ENCODE data around the gene PAK5. TPM values are rescaled to one million over a fixed set of nuclear protein-coding genes. Genes with fewer than 3 reads are reported as not detected.

Gene PAK5
- total and polyA plus RNA-seq, 7 experiments from 2014 or later: not detected

DNA sequence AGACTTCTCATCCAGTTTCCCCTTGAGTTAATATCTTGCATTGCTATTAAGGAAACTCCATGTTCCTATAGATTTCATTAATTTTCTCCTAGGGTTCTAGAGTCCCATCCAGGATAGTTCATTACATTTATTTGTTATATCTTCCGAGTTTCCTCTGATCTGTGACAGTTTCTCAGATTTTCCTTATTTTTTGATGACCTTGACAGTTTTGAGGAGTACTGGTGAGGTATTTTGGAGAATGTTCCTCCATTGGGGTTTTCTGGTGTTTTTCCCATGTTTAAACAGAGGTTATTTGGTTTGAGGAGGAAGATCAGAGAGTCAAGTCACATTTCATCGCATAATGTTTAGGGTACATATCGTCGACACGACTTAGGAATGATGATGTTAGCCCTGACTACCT lies 256.7 kb downstream of the PAK5 start:
- POLR2A ChIA-PET: no interaction called here
- Mint-ChIP-seq H3K27ac (no peak overlapping the region), H3K4me1 (no peaks in the 10 kb centered on the region), H3K36me3 (no peaks in the 10 kb centered on the region), H3K9me3 (peaks cover 0 to 7% (median 0%) of the 10 kb centered on the region in 11 donors), H3K27me3 (peaks cover 0 to 10% (median 6%) of the 10 kb centered on the region in 5 donors), H3K4me3 (no peak overlapping the region)
- Histone ChIP-seq H3K4me3 (ENCODE audit: low read length) (no peak overlapping the region), H3K36me3 (ENCODE audit: control insufficient read depth in 2 of 3, insufficient read depth in 3 of 3, low read length in 3 of 3) (no peaks in the 10 kb centered on the region), H3K27me3 (ENCODE audit: control insufficient read depth in 2 of 2, insufficient read depth in 2 of 2, low read length in 2 of 2) (no peaks in the 10 kb centered on the region), H3K9me3 (ENCODE audit: control insufficient read depth in 2 of 3, low read length in 3 of 3) (no peaks in the 10 kb centered on the region), H3K4me1 (ENCODE audit: control insufficient read depth in 2 of 2, insufficient read depth in 2 of 2, low read length in 2 of 2) (no peaks in the 10 kb centered on the region), H3K27ac (ENCODE audit: low read depth, low read length) (no peak overlapping the region)
- ATAC-seq (no peak), DNase-seq (no peak)
- CTCF ChIA-PET: no interaction called here
- intact Hi-C loops (cut with micrococcal nuclease): no loop called here

DNA sequence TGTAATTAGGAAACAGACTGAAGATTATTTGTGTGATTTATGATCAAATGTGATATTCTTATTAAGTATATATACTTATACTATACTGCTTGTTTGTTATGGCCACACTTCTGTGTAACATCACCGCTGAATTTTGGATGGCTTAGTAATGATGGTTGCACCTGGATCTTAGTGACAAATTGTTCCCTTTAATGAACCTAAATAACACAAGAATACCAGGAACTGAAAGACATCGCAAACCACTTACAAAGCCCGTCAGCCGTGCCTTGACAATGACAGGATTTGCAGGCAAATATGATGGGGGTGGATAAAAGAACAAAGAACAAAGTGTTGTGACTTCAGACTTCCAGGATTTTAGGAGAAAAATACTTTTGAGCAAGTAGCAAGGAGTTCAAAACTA lies 257.4 kb downstream of the PAK5 start:
- DNase-seq (no peak), ATAC-seq (no peak)
- Histone ChIP-seq H3K36me3 (ENCODE audit: control insufficient read depth in 2 of 3, insufficient read depth in 3 of 3, low read length in 3 of 3) (no peaks in the 10 kb centered on the region), H3K4me3 (ENCODE audit: low read length) (no peak overlapping the region), H3K27me3 (ENCODE audit: control insufficient read depth in 2 of 2, insufficient read depth in 2 of 2, low read length in 2 of 2) (no peaks in the 10 kb centered on the region), H3K27ac (ENCODE audit: low read depth, low read length) (no peak overlapping the region), H3K4me1 (ENCODE audit: control insufficient read depth in 2 of 2, insufficient read depth in 2 of 2, low read length in 2 of 2) (no peaks in the 10 kb centered on the region), H3K9me3 (ENCODE audit: control insufficient read depth in 2 of 3, low read length in 3 of 3) (no peaks in the 10 kb centered on the region)
- intact Hi-C loops (cut with micrococcal nuclease): no loop called here
- no peak overlapping the region for H3K4me3 Mint-ChIP-seq
- ChIA-PET POLR2A (no interaction called here), CTCF (no interaction called here)
- H3K27ac Mint-ChIP-seq: no peak overlapping the region
- peaks cover 0 to 7% (median 0%) of the 10 kb centered on the region in 11 donors for H3K9me3 Mint-ChIP-seq
- H3K27me3 Mint-ChIP-seq: peaks cover 0 to 10% (median 6%) of the 10 kb centered on the region in 5 donors
- no peaks in the 10 kb centered on the region for H3K4me1 Mint-ChIP-seq
- no peaks in the 10 kb centered on the region for H3K36me3 Mint-ChIP-seq

DNA sequence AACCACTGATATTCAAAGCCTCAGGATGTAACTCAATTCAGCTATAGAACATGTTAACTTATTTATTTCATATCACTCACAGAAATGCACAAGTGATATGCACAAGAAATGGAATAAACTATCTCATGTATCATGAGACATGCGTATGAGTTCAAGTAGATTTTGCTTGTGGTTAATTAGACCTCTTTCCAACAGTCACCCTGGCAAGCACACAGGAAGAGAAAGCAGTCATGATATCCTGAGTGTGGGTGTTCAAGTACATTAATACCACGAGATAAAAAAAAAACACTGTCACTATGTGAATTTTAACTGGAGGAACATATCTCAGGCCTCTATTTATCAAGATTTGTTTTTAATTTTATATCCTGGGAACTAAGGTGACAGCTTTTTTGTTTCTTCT lies 260.3 kb downstream of the PAK5 start:
- Mint-ChIP-seq H3K4me3 (no peak overlapping the region), H3K27ac (no peak overlapping the region), H3K4me1 (no peaks in the 10 kb centered on the region), H3K27me3 (peaks cover 0 to 4% (median under 1%) of the 10 kb centered on the region in 5 donors), H3K36me3 (no peaks in the 10 kb centered on the region), H3K9me3 (peaks cover 0 to 5% (median 0%) of the 10 kb centered on the region in 11 donors)
- DNase-seq (no peak), ATAC-seq (no peak)
- intact Hi-C loops (cut with micrococcal nuclease): no loop called here
- Histone ChIP-seq H3K4me3 (ENCODE audit: low read length) (no peak overlapping the region), H3K36me3 (ENCODE audit: control insufficient read depth in 2 of 3, insufficient read depth in 3 of 3, low read length in 3 of 3) (no peaks in the 10 kb centered on the region), H3K9me3 (ENCODE audit: control insufficient read depth in 2 of 3, low read length in 3 of 3) (no peaks in the 10 kb centered on the region), H3K27ac (ENCODE audit: low read depth, low read length) (no peak overlapping the region), H3K4me1 (ENCODE audit: control insufficient read depth in 2 of 2, insufficient read depth in 2 of 2, low read length in 2 of 2) (no peaks in the 10 kb centered on the region), H3K27me3 (ENCODE audit: control insufficient read depth in 2 of 2, insufficient read depth in 2 of 2, low read length in 2 of 2) (no peaks in the 10 kb centered on the region)
- CTCF ChIA-PET: no interaction called here
- POLR2A ChIA-PET: no interaction called here

DNA sequence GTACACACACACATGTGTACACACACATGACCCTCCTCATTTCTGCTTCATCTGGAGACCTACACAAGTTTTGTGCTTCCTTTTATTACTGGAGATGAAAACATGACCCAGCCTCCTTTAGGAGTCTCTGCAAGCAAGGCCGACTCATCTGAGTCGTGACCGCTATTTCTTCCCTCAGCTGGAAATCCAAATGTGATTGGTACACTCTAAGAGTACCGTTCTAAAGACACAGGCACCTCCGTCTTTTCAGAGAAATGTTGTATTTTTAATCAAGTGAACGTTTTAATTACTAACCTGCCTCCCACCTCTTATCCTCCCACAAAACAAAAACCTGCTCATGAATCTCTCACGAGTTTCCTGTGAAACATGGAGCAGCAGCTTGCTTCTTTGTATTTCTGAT lies 261.5 kb downstream of the PAK5 start:
- intact Hi-C loops (cut with micrococcal nuclease): no loop called here
- no peak for ATAC-seq
- H3K27ac Mint-ChIP-seq: no peak overlapping the region

DNA sequence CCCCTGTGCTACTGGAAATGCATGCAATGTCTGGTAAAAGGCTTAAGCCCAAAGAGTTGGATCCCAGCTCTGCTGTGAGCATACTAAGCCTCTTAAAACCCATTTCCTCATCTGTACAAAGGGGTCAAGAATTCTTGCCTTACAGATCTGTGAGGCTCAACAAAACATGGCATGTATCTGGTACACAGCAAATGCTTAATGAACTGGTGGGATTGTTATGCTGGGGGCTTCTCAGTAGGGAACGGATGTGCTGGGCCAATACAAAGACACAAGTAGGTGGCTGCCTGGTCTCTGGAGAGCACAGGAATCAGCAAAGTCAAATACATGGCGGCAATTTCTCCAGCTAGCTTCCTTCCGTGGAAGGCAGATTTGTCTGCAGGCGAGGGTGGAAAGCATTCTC lies 262.2 kb downstream of the PAK5 start:
- Mint-ChIP-seq H3K4me3 (no peak overlapping the region), H3K4me1 (no peaks in the 10 kb centered on the region), H3K27ac (no peak overlapping the region), H3K9me3 (peaks cover 0 to 5% (median 1%) of the 10 kb centered on the region in 11 donors), H3K27me3 (peaks cover 0 to 4% (median 4%) of the 10 kb centered on the region in 5 donors), H3K36me3 (no peaks in the 10 kb centered on the region)
- DNase-seq (no peak), ATAC-seq (no peak)
- CTCF ChIA-PET: no interaction called here
- H3K27ac ChIP-seq (ENCODE audit: low read depth, low read length): no peak overlapping the region
- no peaks in the 10 kb centered on the region for H3K9me3 ChIP-seq (ENCODE audit: control insufficient read depth in 2 of 3, low read length in 3 of 3)
- no peak overlapping the region for H3K4me3 ChIP-seq (ENCODE audit: low read length)
- POLR2A ChIA-PET: no interaction called here
- no peaks in the 10 kb centered on the region for H3K4me1 ChIP-seq (ENCODE audit: control insufficient read depth in 2 of 2, insufficient read depth in 2 of 2, low read length in 2 of 2)
- intact Hi-C loops (cut with micrococcal nuclease): no loop called here
- H3K36me3 ChIP-seq (ENCODE audit: control insufficient read depth in 2 of 3, insufficient read depth in 3 of 3, low read length in 3 of 3): no peaks in the 10 kb centered on the region
- no peaks in the 10 kb centered on the region for H3K27me3 ChIP-seq (ENCODE audit: control insufficient read depth in 2 of 2, insufficient read depth in 2 of 2, low read length in 2 of 2)

More for the DNA sequence above, 261.5 kb downstream of the PAK5 start:
- CTCF ChIA-PET: no interaction called here
- Histone ChIP-seq H3K4me1 (ENCODE audit: control insufficient read depth in 2 of 2, insufficient read depth in 2 of 2, low read length in 2 of 2) (no peaks in the 10 kb centered on the region), H3K27ac (ENCODE audit: low read depth, low read length) (no peak overlapping the region), H3K9me3 (ENCODE audit: control insufficient read depth in 2 of 3, low read length in 3 of 3) (no peaks in the 10 kb centered on the region), H3K4me3 (ENCODE audit: low read length) (no peak overlapping the region), H3K27me3 (ENCODE audit: control insufficient read depth in 2 of 2, insufficient read depth in 2 of 2, low read length in 2 of 2) (no peaks in the 10 kb centered on the region), H3K36me3 (ENCODE audit: control insufficient read depth in 2 of 3, insufficient read depth in 3 of 3, low read length in 3 of 3) (no peaks in the 10 kb centered on the region)
- DNase-seq: no peak
- POLR2A ChIA-PET: no interaction called here
- no peaks in the 10 kb centered on the region for H3K36me3 Mint-ChIP-seq
- no peaks in the 10 kb centered on the region for H3K4me1 Mint-ChIP-seq
- H3K9me3 Mint-ChIP-seq: peaks cover 0 to 5% (median 0%) of the 10 kb centered on the region in 11 donors
- H3K4me3 Mint-ChIP-seq: no peak overlapping the region
- peaks cover 0 to 4% (median 4%) of the 10 kb centered on the region in 5 donors for H3K27me3 Mint-ChIP-seq

DNA sequence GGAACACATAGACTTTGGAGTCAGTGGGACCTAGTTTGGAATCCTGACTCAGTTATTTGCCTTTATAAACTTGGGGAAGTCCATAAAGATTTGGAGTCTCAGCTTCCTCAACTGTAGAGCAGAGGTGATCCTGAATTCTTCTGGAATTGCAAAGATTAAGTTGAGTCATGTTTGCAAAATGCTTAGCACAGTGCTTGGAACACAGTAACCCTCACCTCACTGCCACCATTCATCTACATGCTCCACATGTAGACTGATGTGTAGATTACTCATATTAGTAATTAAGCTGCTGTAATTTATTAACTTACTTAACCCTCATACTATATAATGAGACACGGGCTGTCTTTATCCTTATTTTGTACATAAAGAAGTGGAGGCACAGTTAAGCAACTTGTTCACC lies 263.0 kb downstream of the PAK5 start:
- no peak overlapping the region for H3K4me3 Mint-ChIP-seq
- H3K27ac Mint-ChIP-seq: no peak overlapping the region
- Histone ChIP-seq H3K27me3 (ENCODE audit: control insufficient read depth in 2 of 2, insufficient read depth in 2 of 2, low read length in 2 of 2) (no peaks in the 10 kb centered on the region), H3K36me3 (ENCODE audit: control insufficient read depth in 2 of 3, insufficient read depth in 3 of 3, low read length in 3 of 3) (no peaks in the 10 kb centered on the region), H3K9me3 (ENCODE audit: control insufficient read depth in 2 of 3, low read length in 3 of 3) (no peaks in the 10 kb centered on the region), H3K4me1 (ENCODE audit: control insufficient read depth in 2 of 2, insufficient read depth in 2 of 2, low read length in 2 of 2) (no peaks in the 10 kb centered on the region), H3K4me3 (ENCODE audit: low read length) (no peak overlapping the region), H3K27ac (ENCODE audit: low read depth, low read length) (no peak overlapping the region)
- H3K9me3 Mint-ChIP-seq: peaks cover 0 to 4% (median 1%) of the 10 kb centered on the region in 11 donors
- CTCF ChIA-PET: no interaction called here
- no peaks in the 10 kb centered on the region for H3K36me3 Mint-ChIP-seq
- POLR2A ChIA-PET: no interaction called here
- peaks cover 0 to 4% (median 4%) of the 10 kb centered on the region in 5 donors for H3K27me3 Mint-ChIP-seq
- intact Hi-C loops (cut with micrococcal nuclease): no loop called here
- no peaks in the 10 kb centered on the region for H3K4me1 Mint-ChIP-seq
- no peak for DNase-seq
- ATAC-seq: no peak

DNA sequence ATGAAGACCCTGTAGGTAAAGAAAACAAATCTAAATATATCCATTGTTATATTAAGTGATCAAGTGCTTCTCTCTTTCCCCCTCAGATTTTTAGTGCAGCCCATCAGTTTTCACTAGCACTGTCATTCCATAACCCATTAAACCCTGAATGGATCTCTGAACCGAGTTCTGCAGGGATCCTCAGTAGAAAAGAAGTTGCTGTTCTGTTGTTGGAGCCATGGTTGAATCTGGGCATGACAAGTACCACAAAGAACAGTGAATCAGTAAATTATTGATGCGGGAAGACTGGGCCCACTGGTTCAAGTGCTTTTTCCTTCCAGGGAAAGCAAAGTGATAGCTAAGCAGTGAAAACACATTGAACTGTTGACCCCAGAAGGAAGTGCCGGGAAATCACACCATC lies 264.1 kb downstream of the PAK5 start:
- intact Hi-C loops (cut with micrococcal nuclease): no loop called here
- H3K4me3 ChIP-seq (ENCODE audit: low read length): no peak overlapping the region
- POLR2A ChIA-PET: no interaction called here

More for the DNA sequence above, 264.1 kb downstream of the PAK5 start:
- Histone ChIP-seq H3K4me1 (ENCODE audit: control insufficient read depth in 2 of 2, insufficient read depth in 2 of 2, low read length in 2 of 2) (no peaks in the 10 kb centered on the region), H3K36me3 (ENCODE audit: control insufficient read depth in 2 of 3, insufficient read depth in 3 of 3, low read length in 3 of 3) (no peaks in the 10 kb centered on the region), H3K9me3 (ENCODE audit: control insufficient read depth in 2 of 3, low read length in 3 of 3) (no peaks in the 10 kb centered on the region), H3K27me3 (ENCODE audit: control insufficient read depth in 2 of 2, insufficient read depth in 2 of 2, low read length in 2 of 2) (no peaks in the 10 kb centered on the region), H3K27ac (ENCODE audit: low read depth, low read length) (no peak overlapping the region)
- no peak overlapping the region for H3K4me3 Mint-ChIP-seq
- peaks cover 0 to 3% (median 0%) of the 10 kb centered on the region in 11 donors for H3K9me3 Mint-ChIP-seq
- H3K36me3 Mint-ChIP-seq: no peaks in the 10 kb centered on the region
- DNase-seq (no peak), ATAC-seq (no peak)
- CTCF ChIA-PET: no interaction called here
- peaks cover 0 to 4% (median 4%) of the 10 kb centered on the region in 5 donors for H3K27me3 Mint-ChIP-seq
- H3K4me1 Mint-ChIP-seq: no peaks in the 10 kb centered on the region
- no peak overlapping the region for H3K27ac Mint-ChIP-seq
